Measurements from ENCODE around the gene EZR. TPM values are rescaled to one million over a fixed set of nuclear protein-coding genes. Genes with fewer than 3 reads are reported as not detected.

Gene EZR
- total and polyA plus RNA-seq, 11 donors, result 114 to 541 (median 161) TPM

DNA sequence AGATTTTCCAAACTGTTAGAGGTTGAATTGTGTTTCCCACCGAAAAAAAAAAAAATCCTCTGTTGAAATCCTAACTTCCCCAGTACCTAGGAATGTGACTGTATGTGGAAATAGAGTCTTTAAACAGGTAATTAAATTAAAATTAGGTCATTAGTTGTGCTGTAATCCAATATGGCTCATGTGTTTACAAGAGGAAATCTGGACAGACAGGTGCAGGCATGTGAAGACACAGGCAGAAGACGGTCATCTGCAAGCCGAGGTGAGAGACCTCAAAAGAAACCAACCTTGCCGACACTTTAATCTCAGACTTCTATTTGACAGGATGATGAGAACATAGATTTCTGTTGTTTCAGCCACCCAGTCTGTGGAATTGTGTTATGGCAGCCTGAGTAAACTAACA is 28.6 kb upstream of the EZR start:
- Histone ChIP-seq H3K36me3 (no peaks in the 10 kb centered on the region), H3K9me3 (no peaks in the 10 kb centered on the region), H3K4me1 (peaks cover 0 to 29% (median 0%) of the 10 kb centered on the region in 12 donors), H3K4me3 (no peak overlapping the region), H3K27ac (no peak overlapping the region), H3K27me3 (no peaks in the 10 kb centered on the region)
- TF ChIP-seq, protein P1, sequence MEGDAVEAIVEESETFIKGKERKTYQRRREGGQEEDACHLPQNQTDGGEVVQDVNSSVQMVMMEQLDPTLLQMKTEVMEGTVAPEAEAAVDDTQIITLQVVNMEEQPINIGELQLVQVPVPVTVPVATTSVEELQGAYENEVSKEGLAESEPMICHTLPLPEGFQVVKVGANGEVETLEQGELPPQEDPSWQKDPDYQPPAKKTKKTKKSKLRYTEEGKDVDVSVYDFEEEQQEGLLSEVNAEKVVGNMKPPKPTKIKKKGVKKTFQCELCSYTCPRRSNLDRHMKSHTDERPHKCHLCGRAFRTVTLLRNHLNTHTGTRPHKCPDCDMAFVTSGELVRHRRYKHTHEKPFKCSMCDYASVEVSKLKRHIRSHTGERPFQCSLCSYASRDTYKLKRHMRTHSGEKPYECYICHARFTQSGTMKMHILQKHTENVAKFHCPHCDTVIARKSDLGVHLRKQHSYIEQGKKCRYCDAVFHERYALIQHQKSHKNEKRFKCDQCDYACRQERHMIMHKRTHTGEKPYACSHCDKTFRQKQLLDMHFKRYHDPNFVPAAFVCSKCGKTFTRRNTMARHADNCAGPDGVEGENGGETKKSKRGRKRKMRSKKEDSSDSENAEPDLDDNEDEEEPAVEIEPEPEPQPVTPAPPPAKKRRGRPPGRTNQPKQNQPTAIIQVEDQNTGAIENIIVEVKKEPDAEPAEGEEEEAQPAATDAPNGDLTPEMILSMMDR (IDR thresholded peaks at IDR 0.05), result no peak
- intact Hi-C loops (cut with DNase I), result no loop called here
- ATAC-seq (no peak), DNase-seq (no peak)
- WGBS, 4 donors, result 93 to 97% (median 96%) methylated on average over 4 of the region's 4 CpGs

DNA sequence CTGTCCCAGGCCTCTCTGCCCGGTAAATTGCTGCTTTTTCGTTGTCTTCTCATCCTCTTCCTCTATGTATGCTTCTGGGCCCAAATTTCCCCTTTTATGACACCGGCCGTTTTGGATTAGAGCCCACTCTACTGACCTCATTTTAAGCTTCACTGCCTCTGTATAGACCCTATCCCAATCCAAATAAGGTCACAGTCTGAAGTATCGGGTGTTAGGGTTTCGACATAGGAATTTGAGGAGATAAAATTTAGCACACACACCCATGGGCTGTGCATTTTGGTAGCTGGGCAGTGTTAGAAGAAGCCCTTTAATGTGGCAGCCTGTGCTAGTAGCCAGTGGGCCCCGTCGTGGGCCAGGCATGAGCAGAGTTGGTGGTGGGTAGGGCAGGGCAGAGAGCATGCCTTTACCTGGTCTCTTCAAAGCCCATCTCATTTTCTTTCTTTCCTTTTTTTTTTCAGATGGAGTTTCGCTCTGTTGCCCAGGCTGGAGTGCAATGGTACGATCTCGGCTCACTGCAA is 27.9 kb upstream of the EZR start:
- Histone ChIP-seq H3K36me3 (no peaks in the 10 kb centered on the region), H3K27ac (no peak overlapping the region), H3K9me3 (no peaks in the 10 kb centered on the region), H3K27me3 (no peaks in the 10 kb centered on the region), H3K4me3 (no peak overlapping the region), H3K4me1 (peaks cover 0 to 22% (median 0%) of the 10 kb centered on the region in 12 donors)
- 79 to 85% (median 82%) methylated on average over 11 of the region's 11 CpGs for WGBS, 4 donors
- intact Hi-C loops (cut with DNase I), result no loop called here
- DNase-seq (no peak), ATAC-seq (no peak)
- TF ChIP-seq, protein P1 (IDR thresholded peaks at IDR 0.05), result no peak

DNA sequence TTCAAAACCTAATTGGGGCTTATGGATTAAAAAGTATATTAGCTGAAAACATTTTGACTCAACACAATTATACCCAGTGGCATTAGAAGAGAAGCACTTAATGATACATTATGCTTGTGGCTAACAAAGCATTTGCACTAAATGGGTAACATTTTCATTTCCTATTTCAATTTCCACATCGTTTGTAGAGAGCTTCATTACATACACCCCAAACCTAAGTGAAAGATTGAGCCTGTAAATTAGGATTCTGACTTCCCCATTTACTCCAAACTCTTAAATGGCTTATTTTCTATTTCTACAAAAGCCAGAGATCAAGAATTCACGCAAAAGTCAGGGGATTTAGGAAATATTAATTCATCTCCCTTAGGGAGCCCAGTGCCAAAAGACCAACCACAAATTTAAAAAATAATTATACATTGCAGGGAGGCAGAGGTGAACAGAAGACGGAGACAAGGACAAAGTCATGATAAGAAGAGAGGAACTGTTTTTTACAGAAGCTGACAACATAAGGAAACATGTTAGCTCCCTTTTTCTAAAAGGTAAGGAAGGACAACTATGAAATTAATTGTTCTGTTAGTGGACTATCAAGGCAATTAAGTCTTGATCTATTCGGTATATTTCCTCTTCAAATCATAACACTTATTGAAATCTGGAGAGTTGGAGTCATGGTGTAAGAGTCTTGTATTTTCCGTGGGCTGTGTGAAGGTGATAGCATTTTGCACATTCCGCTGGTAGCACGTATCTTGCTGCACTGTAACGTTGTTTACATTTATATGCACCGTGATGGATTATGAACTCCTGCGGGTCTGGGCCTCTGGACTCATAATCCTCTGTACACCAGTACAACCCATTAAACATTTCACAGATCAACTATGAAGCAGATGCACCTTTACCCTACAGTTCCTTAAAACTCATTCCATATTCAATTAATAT is 24.8 kb upstream of the EZR start:
- no peak for ATAC-seq
- 60 to 68% (median 65%) methylated on average over 10 of the region's 10 CpGs for WGBS, 4 donors
- H3K9me3 ChIP-seq, result no peaks in the 10 kb centered on the region
- H3K36me3 ChIP-seq, result no peaks in the 10 kb centered on the region
- H3K4me3 ChIP-seq, result no peak overlapping the region
- intact Hi-C loops (cut with DNase I), result no loop called here
- peak overlapping the region in 1 of 12 donors; percentile 10 for H3K27ac ChIP-seq
- TF ChIP-seq, protein P1 (IDR thresholded peaks at IDR 0.05), result no peak
- TF ChIP-seq POLR2A (IDR thresholded peaks at IDR 0.05), result no peak
- no peaks in the 10 kb centered on the region for H3K27me3 ChIP-seq
- no peak for DNase-seq
- no peaks in the 10 kb centered on the region for H3K4me1 ChIP-seq

DNA sequence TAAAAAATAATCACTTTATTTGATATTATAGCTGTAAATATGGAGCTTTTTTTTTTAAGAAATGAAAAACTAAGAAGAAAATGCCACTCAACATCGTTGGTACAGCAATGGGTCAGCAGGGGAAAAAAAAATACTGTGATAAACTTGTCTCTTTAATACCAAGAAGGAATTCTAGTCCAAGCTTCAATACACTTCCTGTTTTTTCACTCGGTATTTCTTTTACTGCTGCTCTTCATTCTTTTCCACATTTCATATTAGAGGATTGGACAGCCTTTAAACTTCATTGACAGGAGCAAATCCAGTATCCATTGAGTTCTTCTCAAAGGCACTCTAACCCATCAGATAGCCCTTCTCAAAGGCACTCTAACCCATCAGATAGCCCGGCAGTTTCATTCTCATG is 22.2 kb upstream of the EZR start:
- Histone ChIP-seq H3K4me3 (no peak overlapping the region), H3K36me3 (no peaks in the 10 kb centered on the region), H3K4me1 (no peaks in the 10 kb centered on the region), H3K9me3 (no peaks in the 10 kb centered on the region), H3K27ac (no peak overlapping the region), H3K27me3 (no peaks in the 10 kb centered on the region)
- DNase-seq (no peak), ATAC-seq (no peak)
- intact Hi-C loops (cut with DNase I), result no loop called here
- TF ChIP-seq, protein P1 (IDR thresholded peaks at IDR 0.05), result no peak
- no peak for TF ChIP-seq POLR2A (IDR thresholded peaks at IDR 0.05)
- 67 to 76% (median 72%) methylated on average over 3 of the region's 3 CpGs for WGBS, 4 donors
